ENCODE data around the gene PLA2G4B. TPM values are rescaled to one million over a fixed set of nuclear protein-coding genes. Genes with fewer than 3 reads are reported as not detected.

The PLA2G4B gene
- total and polyA plus RNA-seq, 10 of the 15 experiments (the other 5 are each of a cell fraction or from before 2014, with no cell fraction given): 0.22 to 6.6 (median 2.9) TPM

DNA sequence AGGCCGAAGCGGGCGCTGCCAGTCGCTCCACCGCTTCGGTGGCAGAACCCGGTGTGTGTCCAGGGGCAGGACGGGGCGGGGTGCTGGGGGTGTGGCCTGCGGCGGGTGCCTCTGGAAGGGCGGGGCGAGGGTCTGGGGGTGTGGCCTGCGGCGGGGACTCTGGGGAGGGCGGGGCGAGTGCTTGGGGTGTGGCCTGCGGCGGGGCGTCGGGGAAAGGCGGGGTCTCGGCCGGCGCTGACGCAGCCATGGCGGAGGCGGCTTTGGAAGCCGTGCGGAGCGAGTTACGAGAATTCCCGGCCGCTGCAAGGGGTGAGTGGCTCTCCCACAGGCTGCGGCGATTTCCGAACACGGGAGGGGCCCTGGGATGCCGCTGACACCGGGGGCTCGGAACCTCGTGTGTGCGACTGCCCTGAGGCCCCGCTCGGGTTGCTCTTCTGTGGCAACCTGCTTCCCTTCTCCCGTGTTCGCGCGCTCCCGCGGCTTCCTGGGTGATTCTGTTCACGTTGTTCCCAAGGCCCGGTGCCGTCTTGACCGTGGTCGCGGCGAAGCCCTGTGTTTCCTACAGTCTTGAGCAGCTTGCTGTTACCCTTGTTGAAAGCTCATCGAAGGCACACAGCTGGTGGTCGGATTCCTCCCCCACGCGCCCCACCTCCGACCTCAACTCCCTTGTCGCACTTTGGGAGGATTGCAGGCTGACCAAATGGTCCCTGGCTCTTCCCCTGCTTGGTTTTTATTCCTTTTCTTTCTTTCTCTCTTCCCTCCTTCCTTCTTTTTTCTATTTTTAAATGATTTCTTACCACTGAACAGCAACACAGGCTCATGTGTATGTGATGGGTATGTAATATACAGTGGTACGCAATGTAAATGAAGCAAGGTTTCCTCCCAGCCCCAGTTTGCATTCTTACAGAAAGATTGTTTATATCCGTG lies 10.5 kb upstream of the PLA2G4B start, which contains the start of gene JMJD7:
TSS of gene JMJD7 (plus strand) at position 213 of the 927 bp plus-strand sequence. CDS start at position 246, 33 bp downstream.
- Histone ChIP-seq H2AFZ (ENCODE audit: control insufficient read depth, low read depth, low read length) (peak within 1 kb of the TSS; percentile 61), H3K9me3 (replicated peaks; ENCODE audit: control insufficient read depth, insufficient read depth, low read length) (no peaks in the 10 kb centered on the region), H3K9ac (ENCODE audit: control insufficient read depth, insufficient read depth, low read length) (peak within 1 kb of the TSS; percentile 63), H3K79me2 (ENCODE audit: control insufficient read depth, insufficient read depth, low read length) (no peaks in the 10 kb centered on the region), H3K4me1 (ENCODE audit: control insufficient read depth, insufficient read depth, low read length) (no peaks in the 10 kb centered on the region), H3K27me3 (replicated peaks in 1 of 2; ENCODE audit: control insufficient read depth in 2 of 2, insufficient read depth in 2 of 2, low read length in 1 of 2) (no peaks in the 10 kb centered on the region), H3K4me3 (peak within 1 kb of the TSS; percentile 85), H3K36me3 (ENCODE audit: control insufficient read depth in 2 of 2, insufficient read depth in 2 of 2, low read length in 1 of 2) (peaks cover 3 to 6% of the 10 kb centered on the region in 2 experiments; a peak in 3 of 4 replicates), H3K4me2 (ENCODE audit: control insufficient read depth, insufficient read depth) (peak within 1 kb of the TSS; percentile 85), H4K20me1 (ENCODE audit: control insufficient read depth, insufficient read depth) (no peaks in the 10 kb centered on the region; the same call in 1 of the 2 replicates), H3K27ac (ENCODE audit: control insufficient read depth, insufficient read depth) (0 out of 2 replicates have a peak within 1 kb of the TSS, but pooled peaks have one; percentile 10)
- intact Hi-C loops (cut with micrococcal nuclease; ENCODE audit: unreplicated experiment): loop anchor here (5.0 kb wide), 2 partner anchors 74 to 144 kb away; partner anchors contain the start of gene EHD4
- DNase-seq (ENCODE audit: low read depth, low spot score) (peak; percentile 44), ATAC-seq (peak; percentile 96), FAIRE-seq (no peak)
- in situ Hi-C loops (cut with MboI): no loop called here
- ChIA-PET POLR2A (interaction anchor here (1.3 kb wide), 1 partner anchor 96 kb away, joined by 3 read pairs; no protein-coding TSS in a partner anchor), CTCF (interaction anchor here (2.5 kb wide), 1 partner anchor 54 kb away, joined by 12 read pairs; the partner anchor contains the start of gene MAPKBP1), SMC1A (ENCODE audit: uncharacterized antibody, unreplicated experiment) (interaction anchor here (0.9 to 3.0 kb wide), 5 partner anchors 10 to 145 kb away, joined by 3 to 7 read pairs (median 3); partner anchors contain the start of gene MAPKBP1), RAD21 (ENCODE audit: unreplicated experiment) (interaction anchor here (1.1 kb wide), 1 partner anchor 55 kb away, joined by 3 read pairs; no protein-coding TSS in a partner anchor)
- under 1% methylated on average over 40 of the region's 66 CpGs for WGBS (ENCODE audit: insufficient coverage, insufficient replicate concordance, low lambda C conversion rate, missing lambda C conversion rate)
- TSS peak; percentile 63 for BruUV-seq (replicated peaks)
- TF ChIP-seq, protein P1, sequence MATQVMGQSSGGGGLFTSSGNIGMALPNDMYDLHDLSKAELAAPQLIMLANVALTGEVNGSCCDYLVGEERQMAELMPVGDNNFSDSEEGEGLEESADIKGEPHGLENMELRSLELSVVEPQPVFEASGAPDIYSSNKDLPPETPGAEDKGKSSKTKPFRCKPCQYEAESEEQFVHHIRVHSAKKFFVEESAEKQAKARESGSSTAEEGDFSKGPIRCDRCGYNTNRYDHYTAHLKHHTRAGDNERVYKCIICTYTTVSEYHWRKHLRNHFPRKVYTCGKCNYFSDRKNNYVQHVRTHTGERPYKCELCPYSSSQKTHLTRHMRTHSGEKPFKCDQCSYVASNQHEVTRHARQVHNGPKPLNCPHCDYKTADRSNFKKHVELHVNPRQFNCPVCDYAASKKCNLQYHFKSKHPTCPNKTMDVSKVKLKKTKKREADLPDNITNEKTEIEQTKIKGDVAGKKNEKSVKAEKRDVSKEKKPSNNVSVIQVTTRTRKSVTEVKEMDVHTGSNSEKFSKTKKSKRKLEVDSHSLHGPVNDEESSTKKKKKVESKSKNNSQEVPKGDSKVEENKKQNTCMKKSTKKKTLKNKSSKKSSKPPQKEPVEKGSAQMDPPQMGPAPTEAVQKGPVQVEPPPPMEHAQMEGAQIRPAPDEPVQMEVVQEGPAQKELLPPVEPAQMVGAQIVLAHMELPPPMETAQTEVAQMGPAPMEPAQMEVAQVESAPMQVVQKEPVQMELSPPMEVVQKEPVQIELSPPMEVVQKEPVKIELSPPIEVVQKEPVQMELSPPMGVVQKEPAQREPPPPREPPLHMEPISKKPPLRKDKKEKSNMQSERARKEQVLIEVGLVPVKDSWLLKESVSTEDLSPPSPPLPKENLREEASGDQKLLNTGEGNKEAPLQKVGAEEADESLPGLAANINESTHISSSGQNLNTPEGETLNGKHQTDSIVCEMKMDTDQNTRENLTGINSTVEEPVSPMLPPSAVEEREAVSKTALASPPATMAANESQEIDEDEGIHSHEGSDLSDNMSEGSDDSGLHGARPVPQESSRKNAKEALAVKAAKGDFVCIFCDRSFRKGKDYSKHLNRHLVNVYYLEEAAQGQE (IDR thresholded peaks at IDR 0.05; ENCODE audit: low read depth, low read length): no peak
- TF ChIP-seq RAD51 (IDR thresholded peaks at IDR 0.05): no peak
- TF ChIP-seq BACH1 (IDR thresholded peaks at IDR 0.05; ENCODE audit: borderline replicate concordance): peak; percentile 80; the same call in 1 of the 2 replicates
- TF ChIP-seq, protein P2, sequence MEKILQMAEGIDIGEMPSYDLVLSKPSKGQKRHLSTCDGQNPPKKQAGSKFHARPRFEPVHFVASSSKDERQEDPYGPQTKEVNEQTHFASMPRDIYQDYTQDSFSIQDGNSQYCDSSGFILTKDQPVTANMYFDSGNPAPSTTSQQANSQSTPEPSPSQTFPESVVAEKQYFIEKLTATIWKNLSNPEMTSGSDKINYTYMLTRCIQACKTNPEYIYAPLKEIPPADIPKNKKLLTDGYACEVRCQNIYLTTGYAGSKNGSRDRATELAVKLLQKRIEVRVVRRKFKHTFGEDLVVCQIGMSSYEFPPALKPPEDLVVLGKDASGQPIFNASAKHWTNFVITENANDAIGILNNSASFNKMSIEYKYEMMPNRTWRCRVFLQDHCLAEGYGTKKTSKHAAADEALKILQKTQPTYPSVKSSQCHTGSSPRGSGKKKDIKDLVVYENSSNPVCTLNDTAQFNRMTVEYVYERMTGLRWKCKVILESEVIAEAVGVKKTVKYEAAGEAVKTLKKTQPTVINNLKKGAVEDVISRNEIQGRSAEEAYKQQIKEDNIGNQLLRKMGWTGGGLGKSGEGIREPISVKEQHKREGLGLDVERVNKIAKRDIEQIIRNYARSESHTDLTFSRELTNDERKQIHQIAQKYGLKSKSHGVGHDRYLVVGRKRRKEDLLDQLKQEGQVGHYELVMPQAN (conservative IDR thresholded peaks at IDR 0.05): peak; percentile 68
- no peak for TF ChIP-seq NRF1 (conservative IDR thresholded peaks at IDR 0.05; ENCODE audit: low read depth, low read length)
- peak; percentile 19; the same call in 1 of the 2 replicates for TF ChIP-seq RB1 (IDR thresholded peaks at IDR 0.05; ENCODE audit: borderline replicate concordance)
- TF ChIP-seq, protein P3, sequence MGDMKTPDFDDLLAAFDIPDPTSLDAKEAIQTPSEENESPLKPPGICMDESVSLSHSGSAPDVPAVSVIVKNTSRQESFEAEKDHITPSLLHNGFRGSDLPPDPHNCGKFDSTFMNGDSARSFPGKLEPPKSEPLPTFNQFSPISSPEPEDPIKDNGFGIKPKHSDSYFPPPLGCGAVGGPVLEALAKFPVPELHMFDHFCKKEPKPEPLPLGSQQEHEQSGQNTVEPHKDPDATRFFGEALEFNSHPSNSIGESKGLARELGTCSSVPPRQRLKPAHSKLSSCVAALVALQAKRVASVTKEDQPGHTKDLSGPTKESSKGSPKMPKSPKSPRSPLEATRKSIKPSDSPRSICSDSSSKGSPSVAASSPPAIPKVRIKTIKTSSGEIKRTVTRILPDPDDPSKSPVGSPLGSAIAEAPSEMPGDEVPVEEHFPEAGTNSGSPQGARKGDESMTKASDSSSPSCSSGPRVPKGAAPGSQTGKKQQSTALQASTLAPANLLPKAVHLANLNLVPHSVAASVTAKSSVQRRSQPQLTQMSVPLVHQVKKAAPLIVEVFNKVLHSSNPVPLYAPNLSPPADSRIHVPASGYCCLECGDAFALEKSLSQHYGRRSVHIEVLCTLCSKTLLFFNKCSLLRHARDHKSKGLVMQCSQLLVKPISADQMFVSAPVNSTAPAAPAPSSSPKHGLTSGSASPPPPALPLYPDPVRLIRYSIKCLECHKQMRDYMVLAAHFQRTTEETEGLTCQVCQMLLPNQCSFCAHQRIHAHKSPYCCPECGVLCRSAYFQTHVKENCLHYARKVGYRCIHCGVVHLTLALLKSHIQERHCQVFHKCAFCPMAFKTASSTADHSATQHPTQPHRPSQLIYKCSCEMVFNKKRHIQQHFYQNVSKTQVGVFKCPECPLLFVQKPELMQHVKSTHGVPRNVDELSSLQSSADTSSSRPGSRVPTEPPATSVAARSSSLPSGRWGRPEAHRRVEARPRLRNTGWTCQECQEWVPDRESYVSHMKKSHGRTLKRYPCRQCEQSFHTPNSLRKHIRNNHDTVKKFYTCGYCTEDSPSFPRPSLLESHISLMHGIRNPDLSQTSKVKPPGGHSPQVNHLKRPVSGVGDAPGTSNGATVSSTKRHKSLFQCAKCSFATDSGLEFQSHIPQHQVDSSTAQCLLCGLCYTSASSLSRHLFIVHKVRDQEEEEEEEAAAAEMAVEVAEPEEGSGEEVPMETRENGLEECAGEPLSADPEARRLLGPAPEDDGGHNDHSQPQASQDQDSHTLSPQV (IDR thresholded peaks at IDR 0.05): no peak
- no peak for TF ChIP-seq BCL11A (IDR thresholded peaks at IDR 0.05; ENCODE audit: low read depth, low read length)

Data from GM12878 (cell line).